ENCODE data around the gene RAE1. TPM values are rescaled to one million over a fixed set of nuclear protein-coding genes. Genes with fewer than 3 reads are reported as not detected.

Gene RAE1
- total and polyA plus RNA-seq, 4 experiments from 2014 or later: 30.9 to 43.9 (median 32.8) TPM

DNA sequence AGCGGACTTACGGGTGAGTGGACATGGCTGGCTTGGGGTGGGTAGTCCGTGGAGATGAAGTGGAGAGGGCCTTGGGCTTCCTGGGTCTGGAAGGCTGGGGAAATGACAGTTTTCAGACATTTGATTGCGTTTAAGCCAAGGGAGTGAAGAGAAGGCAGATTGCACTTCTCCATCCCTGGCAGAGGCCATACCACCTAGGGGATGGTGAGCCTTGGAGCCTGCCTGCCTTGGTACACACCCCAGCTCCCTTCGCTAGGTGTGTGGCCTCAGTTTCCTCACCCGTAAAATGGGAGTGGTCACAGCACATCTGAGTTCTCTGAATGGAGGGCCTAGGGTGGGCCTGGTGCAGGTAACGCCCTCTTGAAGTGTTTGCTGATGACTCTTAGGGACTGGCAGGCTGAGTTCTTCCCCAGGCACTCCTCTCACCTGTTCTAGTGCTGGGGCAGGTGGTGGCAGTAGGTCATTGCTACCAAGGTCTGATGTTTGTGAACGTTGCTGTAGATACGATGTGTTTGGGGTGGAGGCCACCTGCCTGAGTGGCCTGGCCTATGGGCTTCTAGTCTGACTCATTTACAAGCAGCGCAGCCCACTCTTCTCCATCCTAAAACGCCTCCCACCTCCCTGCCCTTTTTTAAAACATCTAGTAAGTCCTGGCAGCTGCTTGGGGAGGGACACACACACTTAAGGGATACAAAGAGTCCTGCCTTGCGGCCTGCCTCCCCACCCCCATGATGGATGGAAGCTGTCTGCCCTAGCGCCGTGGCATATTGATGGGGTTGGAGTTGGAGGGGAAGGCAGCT lies 42.5 kb downstream of the RAE1 start:
- H3K9me3 Mint-ChIP-seq: peaks cover 0 to 9% (median 0%) of the 10 kb centered on the region in 8 donors
- intact Hi-C loops (cut with micrococcal nuclease): loop anchor here (2.0 to 10.0 kb wide), 8 partner anchors 43 to 1774 kb away; partner anchors contain the start of genes ATP5F1E, CASS4, PMEPA1 and RAE1
- peak overlapping the region; percentile 91 to 100 (median 97) for H3K4me3 Mint-ChIP-seq
- no peaks in the 10 kb centered on the region for H3K9me3 ChIP-seq (ENCODE audit: control insufficient read depth in 1 of 2, low read length in 2 of 2)
- H3K27me3 Mint-ChIP-seq: peaks cover 0 to 3% of the 10 kb centered on the region in 2 donors
- peaks cover 40% of the 10 kb centered on the region for H3K36me3 ChIP-seq (ENCODE audit: insufficient read depth, low read length)
- H3K27ac Mint-ChIP-seq: peak overlapping the region; percentile 97 to 100 (median 99)
- ChIA-PET CTCF (ENCODE audit: partially characterized antibody) (interaction anchor here (7.7 to 8.1 kb wide), 2 partner anchors 12 to 41 kb away, joined by 45 to 92 read pairs; no protein-coding TSS in a partner anchor), POLR2A (ENCODE audit: partially characterized antibody) (interaction anchor here (0.6 to 9.6 kb wide), 11 partner anchors 7 to 1639 kb away, joined by 3 to 150 read pairs (median 8); partner anchors contain the start of genes ATP5F1E, STX16 and ZBP1)
- no peak for DNase-seq
- H3K4me3 ChIP-seq (ENCODE audit: low read length in 2 of 2): peak overlapping the region; percentile 77 to 99
- peaks cover 70% of the 10 kb centered on the region for H3K4me1 ChIP-seq (ENCODE audit: insufficient read depth, low read length)
- H3K36me3 Mint-ChIP-seq: peaks cover 47 to 67% of the 10 kb centered on the region in 2 donors
- H3K27ac ChIP-seq (ENCODE audit: low read depth, low read length): peak overlapping the region; percentile 84
- H3K4me1 Mint-ChIP-seq: peaks cover 44 to 87% (median 60%) of the 10 kb centered on the region in 4 donors
- no peaks in the 10 kb centered on the region for H3K27me3 ChIP-seq (ENCODE audit: insufficient read depth, low read length)

DNA sequence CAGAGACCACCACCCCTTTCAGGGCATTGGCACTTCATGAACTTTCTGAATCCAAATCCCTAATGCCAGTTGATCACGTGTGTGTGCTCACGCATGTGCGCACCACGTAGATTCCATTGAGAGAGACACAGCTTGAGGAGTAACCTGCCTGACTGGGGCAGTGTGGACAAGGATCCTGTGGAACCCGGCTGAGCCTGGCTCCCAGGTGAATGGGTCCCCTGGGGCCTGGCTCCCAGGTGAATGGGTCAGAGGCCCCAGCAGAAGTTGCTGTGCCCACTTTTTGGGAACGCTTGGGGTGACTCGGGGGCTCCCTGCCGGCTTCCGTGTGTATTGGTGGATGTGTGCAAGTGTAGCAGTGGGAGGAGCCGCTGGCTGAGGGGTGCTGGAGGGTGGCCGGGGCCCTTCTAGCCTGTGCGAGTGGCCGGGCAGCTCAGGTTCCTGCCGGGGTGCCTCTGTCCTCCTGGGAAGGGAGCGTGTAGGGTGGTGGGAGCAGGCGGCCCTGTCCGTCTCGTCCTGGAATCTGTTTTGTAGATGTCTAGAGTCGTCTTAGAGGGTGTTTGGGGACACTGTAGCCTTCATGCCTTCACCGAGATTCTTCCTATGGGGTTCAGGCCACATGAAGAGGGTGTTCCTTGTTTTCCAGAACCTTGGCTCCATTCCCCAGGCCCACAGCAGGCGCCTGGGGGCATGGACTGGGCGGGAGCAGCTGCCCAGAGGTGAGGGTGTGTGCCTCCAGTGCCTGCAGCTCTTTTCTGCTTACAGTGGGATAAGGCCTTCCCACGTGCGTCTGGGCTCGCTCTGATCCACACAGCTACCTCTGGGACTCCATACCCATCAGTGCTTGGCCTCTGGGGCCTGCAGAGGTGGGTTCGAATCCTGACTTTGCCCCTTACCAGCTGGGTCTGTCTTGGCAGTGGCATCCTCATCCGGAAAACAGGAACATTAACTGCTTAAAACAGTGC lies 43.3 kb downstream of the RAE1 start:
- H3K36me3 Mint-ChIP-seq: peaks cover 55 to 76% of the 10 kb centered on the region in 2 donors
- H3K4me3 ChIP-seq (ENCODE audit: low read length in 2 of 2): peak overlapping the region in 1 of 2 donors; percentile 99
- POLR2A ChIA-PET (ENCODE audit: partially characterized antibody): interaction anchor here (0.9 to 6.6 kb wide), 3 partner anchors 9 to 41 kb away, joined by 3 to 117 read pairs (median 17); no protein-coding TSS in a partner anchor

DNA sequence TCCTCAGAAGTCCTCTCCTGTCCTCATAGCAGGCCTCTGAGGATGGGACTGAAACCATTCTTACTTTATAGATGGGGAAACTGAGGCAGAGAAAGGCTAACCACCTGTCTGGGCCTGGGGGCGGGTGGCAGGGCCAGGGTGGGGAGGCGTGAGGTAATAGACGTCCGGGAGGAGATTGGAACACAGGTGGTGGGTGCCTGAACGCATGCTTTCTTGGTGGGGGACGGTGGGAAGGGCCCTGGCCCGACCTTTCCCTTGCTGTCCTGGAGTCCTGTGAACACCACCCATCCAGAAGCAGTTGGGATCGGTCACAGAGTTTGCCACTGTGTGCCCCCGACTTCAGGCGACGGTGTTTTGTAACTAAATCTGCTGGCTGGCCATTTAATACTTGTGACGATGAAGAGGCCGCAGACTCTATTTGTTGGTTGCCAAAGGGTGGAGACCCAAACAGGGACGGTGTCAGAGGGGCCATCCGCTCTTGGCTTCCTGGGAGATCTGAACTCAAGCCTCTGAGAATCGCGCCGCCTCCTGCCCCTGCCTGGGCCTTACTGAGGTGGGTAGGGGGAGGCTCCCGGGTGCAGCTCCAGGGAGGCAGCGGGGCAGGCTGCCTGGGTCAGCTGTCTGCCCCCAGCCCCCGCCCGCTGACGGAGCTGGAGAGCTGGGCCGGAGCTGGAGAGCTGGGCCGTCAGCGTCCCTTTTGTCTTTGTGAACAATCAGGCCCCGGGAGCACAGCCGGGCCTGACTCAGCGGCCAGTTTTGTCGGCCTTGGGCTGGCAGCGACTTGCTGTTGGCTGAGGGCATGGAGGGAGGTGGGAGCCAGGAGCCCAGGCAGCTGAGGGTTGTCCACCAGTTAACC lies 44.3 kb downstream of the RAE1 start:
- Mint-ChIP-seq H3K4me3 (peak overlapping the region in 6 of 8 donors; percentile 6 to 100 (median 59)), H3K27me3 (peaks cover 0 to 3% of the 10 kb centered on the region in 2 donors), H3K27ac (peak overlapping the region; percentile 86 to 100 (median 98)), H3K4me1 (peaks cover 49 to 86% (median 65%) of the 10 kb centered on the region in 4 donors), H3K36me3 (peaks cover 55 to 78% of the 10 kb centered on the region in 2 donors), H3K9me3 (peaks cover 0 to 9% (median 0%) of the 10 kb centered on the region in 8 donors)
- Histone ChIP-seq H3K9me3 (ENCODE audit: control insufficient read depth in 1 of 2, low read length in 2 of 2) (no peaks in the 10 kb centered on the region), H3K27me3 (ENCODE audit: insufficient read depth, low read length) (no peaks in the 10 kb centered on the region), H3K27ac (ENCODE audit: low read depth, low read length) (peak overlapping the region; percentile 90), H3K36me3 (ENCODE audit: insufficient read depth, low read length) (peaks cover 48% of the 10 kb centered on the region), H3K4me1 (ENCODE audit: insufficient read depth, low read length) (peaks cover 78% of the 10 kb centered on the region), H3K4me3 (ENCODE audit: low read length in 2 of 2) (no peak overlapping the region)
- POLR2A ChIA-PET (ENCODE audit: partially characterized antibody): interaction anchor here (0.9 to 9.7 kb wide), 4 partner anchors 6 to 225 kb away, joined by 4 to 150 read pairs (median 112); partner anchors contain the start of genes RBM38 and ZBP1
- no peak for DNase-seq
- intact Hi-C loops (cut with micrococcal nuclease): loop anchor here (10.0 kb wide), 4 partner anchors 981 to 1639 kb away; partner anchors contain the start of genes ATP5F1E, CASS4 and STX16
- CTCF ChIA-PET (ENCODE audit: partially characterized antibody): interaction anchor here (5.6 to 7.7 kb wide), 2 partner anchors 14 to 15 kb away, joined by 31 to 45 read pairs; no protein-coding TSS in a partner anchor

More for the DNA sequence above, 43.3 kb downstream of the RAE1 start:
- DNase-seq: no peak
- intact Hi-C loops (cut with micrococcal nuclease): loop anchor here (5.0 to 10.0 kb wide), 7 partner anchors 223 to 1773 kb away; partner anchors contain the start of genes ATP5F1E, CASS4, PMEPA1 and STX16
- peak overlapping the region; percentile 91 to 100 (median 97) for H3K4me3 Mint-ChIP-seq
- H3K4me1 Mint-ChIP-seq: peaks cover 45 to 89% (median 65%) of the 10 kb centered on the region in 4 donors
- H3K27ac Mint-ChIP-seq: peak overlapping the region; percentile 97 to 100 (median 99)
- Histone ChIP-seq H3K27ac (ENCODE audit: low read depth, low read length) (peak overlapping the region; percentile 84), H3K36me3 (ENCODE audit: insufficient read depth, low read length) (peaks cover 40% of the 10 kb centered on the region), H3K27me3 (ENCODE audit: insufficient read depth, low read length) (no peaks in the 10 kb centered on the region), H3K9me3 (ENCODE audit: control insufficient read depth in 1 of 2, low read length in 2 of 2) (no peaks in the 10 kb centered on the region), H3K4me1 (ENCODE audit: insufficient read depth, low read length) (peaks cover 78% of the 10 kb centered on the region)
- CTCF ChIA-PET (ENCODE audit: partially characterized antibody): interaction anchor here (7.7 to 8.1 kb wide), 2 partner anchors 13 to 40 kb away, joined by 45 to 92 read pairs; no protein-coding TSS in a partner anchor
- peaks cover 0 to 9% (median 0%) of the 10 kb centered on the region in 8 donors for H3K9me3 Mint-ChIP-seq
- H3K27me3 Mint-ChIP-seq: peaks cover 0 to 3% of the 10 kb centered on the region in 2 donors

DNA sequence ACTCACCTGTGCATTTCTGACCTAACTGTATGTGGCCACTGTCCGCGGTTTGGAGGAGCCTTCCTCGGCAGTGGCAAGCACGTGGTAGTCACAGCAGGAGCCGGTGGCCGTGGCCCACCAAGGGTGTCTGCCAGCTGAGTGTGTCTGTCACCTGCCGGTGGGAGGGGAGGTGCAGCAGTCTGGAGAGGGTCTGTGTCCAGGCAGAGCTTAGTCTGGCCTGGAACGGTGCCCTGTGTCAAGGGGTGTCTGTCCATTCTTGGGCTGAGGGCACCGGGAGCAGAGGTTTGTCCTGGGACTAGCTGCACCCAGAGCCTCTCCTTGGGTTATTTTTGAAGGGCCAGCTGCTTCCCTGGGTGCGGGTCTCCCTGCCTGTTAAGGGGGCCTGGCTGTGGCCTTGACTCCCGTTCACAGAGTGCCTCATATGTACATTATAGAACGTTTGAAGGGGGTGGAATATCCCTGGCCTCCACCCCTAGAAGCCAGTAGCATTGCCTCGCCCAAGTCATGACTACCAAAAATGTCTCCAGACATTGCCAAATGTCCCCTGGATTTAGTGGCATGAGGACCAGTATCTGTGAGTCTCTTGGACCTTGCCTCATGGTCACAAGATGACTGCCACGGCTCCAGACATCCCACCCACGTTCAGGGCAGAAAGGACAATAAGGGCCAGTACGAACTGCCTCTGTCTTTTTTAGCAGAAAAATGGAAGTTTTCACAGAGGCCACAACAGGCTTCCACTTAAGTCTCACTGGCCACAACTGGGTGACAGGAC lies 45.3 kb downstream of the RAE1 start:
- H3K27me3 Mint-ChIP-seq: peaks cover 0 to 3% of the 10 kb centered on the region in 2 donors
- Histone ChIP-seq H3K27ac (ENCODE audit: low read depth, low read length) (peak overlapping the region; percentile 90), H3K27me3 (ENCODE audit: insufficient read depth, low read length) (no peaks in the 10 kb centered on the region), H3K4me3 (ENCODE audit: low read length in 2 of 2) (peak overlapping the region in 1 of 2 donors; percentile 17), H3K4me1 (ENCODE audit: insufficient read depth, low read length) (peaks cover 82% of the 10 kb centered on the region), H3K9me3 (ENCODE audit: control insufficient read depth in 1 of 2, low read length in 2 of 2) (no peaks in the 10 kb centered on the region), H3K36me3 (ENCODE audit: insufficient read depth, low read length) (peaks cover 59% of the 10 kb centered on the region)
- H3K27ac Mint-ChIP-seq: peak overlapping the region; percentile 88 to 100 (median 99)
- peak overlapping the region; percentile 21 to 90 (median 52) for H3K4me3 Mint-ChIP-seq
- no peak for DNase-seq
- H3K36me3 Mint-ChIP-seq: peaks cover 61 to 82% of the 10 kb centered on the region in 2 donors
- peaks cover 0 to 7% (median 0%) of the 10 kb centered on the region in 8 donors for H3K9me3 Mint-ChIP-seq
- POLR2A ChIA-PET (ENCODE audit: partially characterized antibody): interaction anchor here (0.9 to 9.7 kb wide), 6 partner anchors 7 to 314 kb away, joined by 3 to 150 read pairs (median 18); partner anchors contain the start of genes RBM38 and ZBP1
- CTCF ChIA-PET (ENCODE audit: partially characterized antibody): interaction anchor here (5.6 kb wide), 1 partner anchor 16 kb away, joined by 31 read pairs; no protein-coding TSS in a partner anchor
- H3K4me1 Mint-ChIP-seq: peaks cover 48 to 88% (median 67%) of the 10 kb centered on the region in 4 donors
- intact Hi-C loops (cut with micrococcal nuclease): loop anchor here (10.0 kb wide), 4 partner anchors 982 to 1638 kb away; partner anchors contain the start of genes ATP5F1E, CASS4 and STX16

DNA sequence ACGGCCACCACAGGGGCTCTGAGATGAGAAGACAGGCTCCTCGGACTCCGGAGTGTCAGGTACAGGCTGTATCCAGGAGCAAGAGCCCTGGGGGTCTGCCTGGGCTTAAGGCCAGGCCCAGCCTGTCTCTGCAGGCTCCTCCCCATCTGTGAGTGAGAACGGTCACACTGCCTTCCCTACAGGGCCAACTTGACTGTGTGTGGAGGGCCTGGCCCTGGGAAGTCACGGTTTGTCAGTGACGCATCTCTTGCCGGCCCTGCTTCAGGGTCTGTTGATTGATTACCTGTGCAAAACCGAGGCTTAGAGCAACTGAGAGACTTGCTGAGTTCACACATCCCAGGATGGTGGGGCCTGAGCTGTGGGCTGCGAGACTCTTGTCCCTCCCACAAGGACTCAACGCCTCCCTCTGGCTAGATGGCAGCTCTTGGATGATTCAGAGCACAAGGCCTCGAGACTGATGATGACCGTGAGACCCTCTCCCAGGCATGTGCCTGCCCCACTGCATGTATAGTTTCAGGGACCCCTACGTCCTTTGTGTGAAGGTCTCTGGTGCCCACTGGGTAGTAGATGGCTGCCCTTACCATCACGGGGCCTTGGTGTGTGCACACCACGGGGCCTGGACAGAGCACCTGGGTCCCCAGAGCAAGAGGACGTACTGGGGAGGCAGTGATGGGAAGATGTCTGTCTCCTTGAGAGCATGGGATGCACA lies 46.1 kb downstream of the RAE1 start:
- Mint-ChIP-seq H3K27me3 (peaks cover 0 to 3% of the 10 kb centered on the region in 2 donors), H3K4me3 (peak overlapping the region; percentile 80 to 91 (median 82)), H3K4me1 (peaks cover 53 to 93% (median 75%) of the 10 kb centered on the region in 4 donors), H3K36me3 (peaks cover 68 to 87% of the 10 kb centered on the region in 2 donors), H3K9me3 (peaks cover 0 to 8% (median 0%) of the 10 kb centered on the region in 8 donors), H3K27ac (peak overlapping the region; percentile 97 to 100 (median 99))
- no peak for DNase-seq
- H3K27me3 ChIP-seq (ENCODE audit: insufficient read depth, low read length): no peaks in the 10 kb centered on the region
- peaks cover 66% of the 10 kb centered on the region for H3K36me3 ChIP-seq (ENCODE audit: insufficient read depth, low read length)
- ChIA-PET CTCF (ENCODE audit: partially characterized antibody) (interaction anchor here (2.7 to 5.6 kb wide), 3 partner anchors 8 to 37 kb away, joined by 29 to 44 read pairs (median 31); no protein-coding TSS in a partner anchor), POLR2A (ENCODE audit: partially characterized antibody) (interaction anchor here (0.9 to 9.7 kb wide), 14 partner anchors 8 to 1857 kb away, joined by 3 to 150 read pairs (median 10); partner anchors contain the start of genes RBM38, STX16 and ZBP1)
- H3K4me3 ChIP-seq (ENCODE audit: low read length in 2 of 2): peak overlapping the region; percentile 2 to 17
- no peaks in the 10 kb centered on the region for H3K9me3 ChIP-seq (ENCODE audit: control insufficient read depth in 1 of 2, low read length in 2 of 2)
- H3K4me1 ChIP-seq (ENCODE audit: insufficient read depth, low read length): peaks cover 89% of the 10 kb centered on the region
- H3K27ac ChIP-seq (ENCODE audit: low read depth, low read length): peak overlapping the region; percentile 90
- intact Hi-C loops (cut with micrococcal nuclease): loop anchor here (10.0 kb wide), 4 partner anchors 982 to 1638 kb away; partner anchors contain the start of genes ATP5F1E, CASS4 and STX16

Measured in CD4-positive, alpha-beta memory T cell (primary cell).